ENCODE data around the gene NDUFA3.

Gene NDUFA3

DNA sequence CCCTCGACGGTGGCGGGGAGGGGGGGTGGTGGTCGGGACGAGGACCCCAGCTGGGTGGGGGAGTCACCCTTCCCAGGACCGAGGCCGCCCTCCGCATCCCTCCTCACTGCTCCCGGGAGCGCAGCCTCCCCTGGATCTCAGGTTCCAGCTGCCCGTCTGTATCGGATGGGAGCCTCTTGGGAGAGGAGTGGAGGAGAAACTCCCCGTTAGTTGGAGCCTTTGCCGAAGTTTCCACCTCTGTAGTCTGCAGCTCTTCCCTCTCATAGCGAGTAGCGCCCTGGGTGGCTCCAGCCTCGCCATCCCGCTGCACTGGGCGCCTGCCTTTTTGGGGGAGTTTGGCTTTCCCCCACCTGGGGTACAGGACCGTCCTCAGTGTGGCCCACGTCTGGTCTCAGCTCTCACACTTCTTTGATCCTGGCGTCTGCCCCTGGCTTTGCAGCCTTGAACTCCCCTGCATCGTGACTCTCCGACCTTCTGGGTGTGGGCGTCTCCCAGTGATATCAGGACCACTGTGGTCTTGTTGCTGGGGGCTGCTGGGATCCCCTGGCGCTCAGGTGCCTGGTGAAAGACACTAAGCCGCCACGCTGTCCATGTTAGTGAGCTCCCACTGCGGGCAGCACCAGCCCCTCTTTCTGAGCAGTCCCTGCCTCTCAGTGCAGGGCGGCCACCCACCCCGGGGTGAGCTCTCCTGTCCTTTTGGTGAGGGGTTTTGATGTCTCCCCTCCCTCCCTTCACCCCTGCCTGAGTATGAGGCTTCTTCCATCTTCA lies 36.0 kb downstream of the NDUFA3 start:
- no peak for DNase-seq (ENCODE audit: low read depth)
- no peak for TF ChIP-seq CTCF (IDR thresholded peaks at IDR 0.05; ENCODE audit: low read depth, low read length, missing control alignments)
- H3K4me3 ChIP-seq (ENCODE audit: low read depth, low read length): peak overlapping the region; percentile 80

GRCh38 chr19:54141356-54141755 lies 38.7 kb downstream of the NDUFA3 start:
- no peak for TF ChIP-seq CTCF (IDR thresholded peaks at IDR 0.05; ENCODE audit: low read depth, low read length, missing control alignments)
- H3K4me3 ChIP-seq (ENCODE audit: low read depth, low read length): no peak overlapping the region
- DNase-seq (ENCODE audit: low read depth): no peak

- no peak overlapping the region for H3K4me3 ChIP-seq (ENCODE audit: low read depth, low read length)
- no peak for TF ChIP-seq CTCF (IDR thresholded peaks at IDR 0.05; ENCODE audit: low read depth, low read length, missing control alignments)
- no peak for DNase-seq (ENCODE audit: low read depth)
These were observed 39.6 kb downstream of the NDUFA3 start for GRCh38 chr19:54142166-54142780.

- H3K4me3 ChIP-seq (ENCODE audit: low read depth, low read length): no peak overlapping the region
- no peak for DNase-seq (ENCODE audit: low read depth)
- TF ChIP-seq CTCF (IDR thresholded peaks at IDR 0.05; ENCODE audit: low read depth, low read length, missing control alignments): no peak
These were observed 43.0 kb downstream of the NDUFA3 start for GRCh38 chr19:54145541-54146158.

DNA sequence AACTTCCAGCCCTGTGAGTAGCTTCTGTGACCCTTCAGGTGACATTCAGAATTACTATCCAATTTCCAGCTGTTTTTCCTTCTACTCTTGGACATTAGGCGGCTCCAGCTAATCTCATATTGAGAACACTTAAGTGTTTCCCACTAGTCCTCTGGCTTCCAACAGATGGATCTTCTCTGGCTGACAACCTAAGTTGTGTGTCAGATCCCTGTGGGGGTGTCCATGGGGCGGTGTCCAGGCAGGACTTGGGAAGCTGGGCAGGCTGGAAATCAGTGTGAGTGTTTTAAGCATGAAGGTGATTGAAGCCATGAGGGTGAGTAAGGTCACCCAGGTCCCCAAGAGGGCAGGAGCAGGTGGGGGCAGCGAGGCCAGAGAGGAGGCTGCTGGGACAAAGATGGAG lies 45.0 kb downstream of the NDUFA3 start:
- no peak overlapping the region for H3K4me3 ChIP-seq (ENCODE audit: low read depth, low read length)
- DNase-seq (ENCODE audit: low read depth): no peak
- no peak for TF ChIP-seq CTCF (IDR thresholded peaks at IDR 0.05; ENCODE audit: low read depth, low read length, missing control alignments)

GRCh38 chr19:54148158-54148557 lies 45.5 kb downstream of the NDUFA3 start:
- no peak for DNase-seq (ENCODE audit: low read depth)
- no peak for TF ChIP-seq CTCF (IDR thresholded peaks at IDR 0.05; ENCODE audit: low read depth, low read length, missing control alignments)
- H3K4me3 ChIP-seq (ENCODE audit: low read depth, low read length): no peak overlapping the region

Data from GM12864 (cell line).